GM21825 (cell line): ENCODE results near the gene SNX22.
"Not testable (repeated sequence)": the region's sequence is repeated elsewhere in the genome, so short reads cannot be mapped to it uniquely, and the experiment has no call there.

Source experiments
- ATAC-seq: cut with Tn5 transposase; IDR thresholded peaks from one replicate; pipeline ENCODE4 v1.9.1; 2021; ENCODE audit warnings: mild to moderate bottlenecking, moderate library complexity; ENCODE audit not compliant: unreplicated experiment

The SNX22 gene

GRCh38 chr15:64151727-64152506 is at the start of gene SNX22:
TSS of gene SNX22 (plus strand) at chr15:64151731. CDS start at chr15:64151776, 45 bp downstream.
- ATAC-seq: peak; percentile 4

- ATAC-seq: no peak
These were observed 49.0 kb upstream of the SNX22 start for GRCh38 chr15:64102497-64102896.

- ATAC-seq: no peak
These were observed 46.3 kb upstream of the SNX22 start for GRCh38 chr15:64105113-64105704.

- no peak for ATAC-seq
These were observed 44.2 kb upstream of the SNX22 start for GRCh38 chr15:64107337-64107736.

GRCh38 chr15:64110108-64110701 is 41.3 kb upstream of the SNX22 start:
- ATAC-seq: not testable (repeated sequence)

GRCh38 chr15:64110950-64111678 is 40.4 kb upstream of the SNX22 start:
- no peak for ATAC-seq

GRCh38 chr15:64111679-64112050 is 39.9 kb upstream of the SNX22 start:
- ATAC-seq: no peak

- ATAC-seq: no peak
These were observed 39.3 kb upstream of the SNX22 start for GRCh38 chr15:64112073-64112772.

- no peak for ATAC-seq
These were observed 38.6 kb upstream of the SNX22 start for GRCh38 chr15:64112904-64113303.

- ATAC-seq: no peak
These were observed 33.6 kb upstream of the SNX22 start for GRCh38 chr15:64117759-64118487.

- ATAC-seq: not testable (repeated sequence)
These were observed 31.2 kb upstream of the SNX22 start for GRCh38 chr15:64120322-64120721.

GRCh38 chr15:64121614-64122013 is 29.9 kb upstream of the SNX22 start:
- no peak for ATAC-seq

GRCh38 chr15:64122444-64122843 is 29.1 kb upstream of the SNX22 start:
- no peak for ATAC-seq

- ATAC-seq: no peak
These were observed 28.6 kb upstream of the SNX22 start for GRCh38 chr15:64122936-64123351.

- ATAC-seq: no peak
These were observed 25.6 kb upstream of the SNX22 start for GRCh38 chr15:64125978-64126377.

- ATAC-seq: no peak
These were observed 23.8 kb upstream of the SNX22 start for GRCh38 chr15:64127521-64128270.

- no peak for ATAC-seq
These were observed 21.4 kb upstream of the SNX22 start for GRCh38 chr15:64130159-64130558.

GRCh38 chr15:64131547-64131946 is 20.0 kb upstream of the SNX22 start:
- ATAC-seq: no peak

GRCh38 chr15:64132217-64132616 is 19.3 kb upstream of the SNX22 start:
- no peak for ATAC-seq
